Measurements from ENCODE around the gene SLC19A1.

SLC19A1 gene

GRCh38 chr21:45465611-45466329 is 76.5 kb downstream of the SLC19A1 start:
- no peak for DNase-seq (ENCODE audit: low spot score)

DNA sequence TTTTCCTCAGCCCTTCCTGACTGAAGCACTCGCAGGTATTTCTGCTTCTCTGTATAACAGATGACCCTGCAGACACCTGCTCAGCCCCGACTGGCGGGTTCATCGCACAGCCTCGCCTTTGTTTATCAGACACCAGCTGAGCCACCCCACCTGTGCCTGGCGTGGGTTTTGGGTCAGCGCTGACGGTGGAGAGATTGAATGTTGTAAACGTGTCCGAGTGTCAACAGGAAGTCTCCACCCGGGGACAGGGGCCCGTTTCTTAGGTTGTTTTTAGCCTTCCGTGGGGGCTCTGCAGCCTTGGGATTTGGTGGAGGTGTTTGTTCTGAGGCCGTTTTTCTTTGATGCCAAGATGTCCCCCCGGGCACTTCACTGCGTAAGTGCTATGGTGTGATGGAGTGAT is 77.1 kb downstream of the SLC19A1 start:
- no peak for DNase-seq (ENCODE audit: low spot score)

DNA sequence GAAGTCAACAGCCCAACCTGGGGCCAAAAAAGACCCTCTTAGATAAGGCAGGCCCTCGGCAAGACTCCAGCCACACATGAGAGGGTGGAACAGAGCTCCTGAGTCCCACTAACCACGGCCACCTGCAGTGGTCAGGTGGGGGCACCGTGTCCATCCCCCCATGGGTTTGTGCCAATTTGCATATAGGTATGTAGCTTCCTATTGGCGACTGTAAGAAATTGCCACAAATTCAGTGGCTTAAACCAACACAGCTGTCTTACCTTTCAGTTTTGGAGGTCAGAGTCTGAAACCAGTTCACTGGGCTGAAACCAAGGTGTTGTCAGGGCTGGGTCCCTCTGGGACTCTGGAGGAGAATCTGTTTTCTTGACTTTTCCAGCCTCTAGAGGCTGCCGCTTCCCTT is 77.9 kb downstream of the SLC19A1 start:
- no peak for DNase-seq (ENCODE audit: low spot score)

GRCh38 chr21:45463871-45464270 is 78.4 kb downstream of the SLC19A1 start:
- no peak for DNase-seq (ENCODE audit: low spot score)

DNA sequence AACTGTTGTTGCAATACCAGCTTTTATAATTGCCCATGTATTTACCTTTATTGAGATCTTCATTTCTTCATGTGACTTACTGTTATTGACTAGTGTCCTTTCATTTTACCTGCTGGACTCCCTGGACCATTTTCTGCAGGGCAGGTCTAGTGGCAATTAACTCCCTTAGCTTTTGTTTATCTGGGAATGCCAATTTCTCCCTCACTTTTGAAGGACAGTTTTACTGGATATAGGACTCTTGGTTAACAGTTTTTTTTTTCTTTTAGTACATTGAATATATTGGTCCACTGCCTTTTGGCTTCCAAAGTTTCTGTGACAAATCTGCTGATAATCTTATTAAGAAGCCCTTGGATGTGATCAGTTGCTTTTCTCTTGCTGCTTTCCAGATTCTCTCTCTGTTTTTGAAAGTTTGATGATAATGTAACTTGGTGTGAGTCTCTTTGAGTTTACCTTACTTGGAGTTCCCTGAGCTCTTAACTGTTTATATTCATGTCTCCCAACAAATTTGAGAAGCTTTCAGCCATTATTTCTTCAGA is 80.4 kb downstream of the SLC19A1 start:
- no peak for DNase-seq (ENCODE audit: low spot score)

GRCh38 chr21:45461369-45461750 is 80.9 kb downstream of the SLC19A1 start:
- DNase-seq (ENCODE audit: low spot score) = no peak

DNA sequence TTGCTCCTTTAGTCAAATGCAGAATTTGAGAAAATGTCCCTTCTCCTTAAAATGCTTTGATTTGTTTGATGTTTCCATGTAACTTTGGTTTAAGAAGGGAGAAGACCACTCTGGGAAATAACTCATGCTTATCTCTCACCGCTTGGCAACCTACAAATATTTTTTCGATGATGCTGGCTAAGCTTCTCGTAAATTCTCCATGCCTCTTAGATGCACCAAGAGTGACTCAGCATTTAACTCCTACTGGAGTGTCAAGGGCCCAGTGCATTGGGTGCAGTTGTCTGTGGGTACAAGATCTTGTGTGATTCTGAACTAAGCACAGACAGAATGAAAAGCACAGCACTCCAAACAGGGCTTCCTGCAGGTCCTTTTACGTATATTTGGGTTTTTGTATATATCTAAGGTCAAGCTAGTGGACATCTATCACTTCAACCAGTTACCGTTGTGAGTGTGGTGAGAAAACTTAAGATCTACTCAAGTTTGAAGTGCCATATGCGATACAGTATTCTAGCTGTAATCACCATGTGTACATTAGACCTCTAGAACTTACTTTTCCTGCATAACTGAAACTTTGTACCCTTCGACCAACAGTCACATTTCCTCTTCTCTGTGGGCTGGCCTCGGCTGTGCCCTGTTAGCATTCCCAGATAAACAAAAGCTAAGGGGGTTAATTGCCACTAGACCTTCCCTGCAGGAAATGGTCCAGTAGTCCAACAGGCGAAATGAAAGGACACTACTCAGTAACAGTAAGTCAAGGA is 81.5 kb downstream of the SLC19A1 start:
- peak; percentile 6 for DNase-seq (ENCODE audit: low spot score)

- no peak for DNase-seq (ENCODE audit: low spot score)
These were observed 82.2 kb downstream of the SLC19A1 start for GRCh38 chr21:45460011-45460565.

DNA sequence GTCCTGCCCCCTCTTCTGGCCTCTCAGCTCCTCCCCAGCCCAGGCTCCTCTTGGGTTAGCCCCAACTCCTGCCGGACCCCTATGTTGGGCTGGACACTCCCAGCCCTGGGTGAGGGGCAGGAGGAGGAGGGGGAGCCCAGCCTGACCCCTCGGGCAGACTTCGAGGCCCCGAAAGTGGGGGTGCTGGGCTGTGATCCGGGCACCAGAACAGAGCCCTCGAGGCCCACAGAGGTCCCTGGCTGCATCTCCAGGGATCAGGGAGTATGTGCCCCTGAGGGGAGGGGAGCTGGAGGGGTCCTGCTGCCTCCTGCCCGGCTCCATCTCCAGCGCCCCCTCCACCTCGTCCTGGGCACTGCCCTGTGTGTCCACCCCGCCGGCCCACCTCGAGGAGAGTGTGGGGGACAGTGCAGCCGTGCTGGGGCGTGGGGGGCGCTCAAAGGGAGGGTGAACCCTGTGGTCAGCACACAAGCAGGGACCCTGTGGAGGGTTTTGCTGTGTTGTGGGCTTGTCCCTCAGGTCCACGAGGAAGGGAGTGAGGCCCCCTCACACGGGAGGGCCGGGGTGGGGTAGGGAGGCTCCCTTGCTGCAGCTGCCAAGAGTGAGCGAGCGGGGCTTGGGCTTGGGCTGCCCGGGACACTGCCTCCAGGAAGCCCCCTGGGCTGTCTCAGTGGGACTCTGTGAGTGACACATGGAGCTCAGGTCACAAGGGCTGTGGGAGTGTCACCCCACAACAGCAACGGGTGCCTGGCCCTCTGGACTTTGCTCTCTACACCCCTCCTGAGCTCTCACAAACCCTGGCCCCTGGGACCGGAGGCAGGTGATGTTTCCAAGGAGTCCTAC is 82.8 kb downstream of the SLC19A1 start:
- no peak for DNase-seq (ENCODE audit: low spot score)

- DNase-seq (ENCODE audit: low spot score) = no peak
These were observed 83.7 kb downstream of the SLC19A1 start for GRCh38 chr21:45458281-45459170.

DNA sequence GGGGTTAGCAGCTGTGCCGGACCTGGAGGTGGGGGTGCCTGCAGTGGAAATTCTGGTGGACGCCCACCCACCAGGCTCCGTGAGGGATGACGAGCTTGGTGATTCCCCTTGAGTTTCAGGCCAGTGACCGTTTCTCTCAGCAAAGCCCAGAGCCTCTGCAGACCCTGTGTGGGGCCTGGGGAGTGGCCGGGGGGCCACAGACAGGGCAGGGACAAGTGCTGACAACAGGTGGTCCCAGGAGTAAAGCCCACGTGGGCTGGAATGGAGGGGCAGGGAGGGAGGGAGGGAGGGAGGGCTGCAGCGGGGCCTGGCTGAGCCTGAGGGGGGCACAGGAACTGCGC is 84.4 kb downstream of the SLC19A1 start:
- DNase-seq (ENCODE audit: low spot score) = no peak

- no peak for DNase-seq (ENCODE audit: low spot score)
These were observed 84.9 kb downstream of the SLC19A1 start for GRCh38 chr21:45457161-45457831.

DNA sequence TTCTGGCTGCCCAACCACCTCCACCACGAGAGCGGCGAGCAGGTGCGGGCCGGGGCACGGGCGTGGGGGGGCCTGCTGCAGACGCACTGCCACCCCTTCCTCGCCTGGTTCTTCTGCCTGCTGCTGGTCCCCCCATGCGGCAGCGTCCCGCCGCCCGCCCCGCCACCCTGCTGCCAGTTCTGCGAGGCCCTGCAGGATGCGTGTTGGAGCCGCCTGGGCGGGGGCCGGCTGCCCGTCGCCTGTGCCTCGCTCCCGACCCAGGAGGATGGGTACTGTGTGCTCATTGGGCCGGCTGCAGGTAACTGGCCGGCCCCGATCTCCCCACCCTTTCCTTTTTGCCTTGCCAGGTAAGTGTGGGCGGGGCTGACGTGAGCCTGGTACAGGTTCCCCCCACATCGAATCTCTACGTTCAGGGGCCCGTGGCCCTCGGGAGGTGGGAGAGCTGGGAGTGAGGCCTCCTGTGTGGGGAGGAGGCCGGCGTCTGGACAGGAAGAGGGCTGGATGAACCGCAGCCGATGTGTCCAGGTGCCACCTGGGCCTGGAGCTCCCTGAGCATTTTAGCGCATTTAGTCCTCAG is 85.6 kb downstream of the SLC19A1 start:
- DNase-seq (ENCODE audit: low spot score) = no peak

DNA sequence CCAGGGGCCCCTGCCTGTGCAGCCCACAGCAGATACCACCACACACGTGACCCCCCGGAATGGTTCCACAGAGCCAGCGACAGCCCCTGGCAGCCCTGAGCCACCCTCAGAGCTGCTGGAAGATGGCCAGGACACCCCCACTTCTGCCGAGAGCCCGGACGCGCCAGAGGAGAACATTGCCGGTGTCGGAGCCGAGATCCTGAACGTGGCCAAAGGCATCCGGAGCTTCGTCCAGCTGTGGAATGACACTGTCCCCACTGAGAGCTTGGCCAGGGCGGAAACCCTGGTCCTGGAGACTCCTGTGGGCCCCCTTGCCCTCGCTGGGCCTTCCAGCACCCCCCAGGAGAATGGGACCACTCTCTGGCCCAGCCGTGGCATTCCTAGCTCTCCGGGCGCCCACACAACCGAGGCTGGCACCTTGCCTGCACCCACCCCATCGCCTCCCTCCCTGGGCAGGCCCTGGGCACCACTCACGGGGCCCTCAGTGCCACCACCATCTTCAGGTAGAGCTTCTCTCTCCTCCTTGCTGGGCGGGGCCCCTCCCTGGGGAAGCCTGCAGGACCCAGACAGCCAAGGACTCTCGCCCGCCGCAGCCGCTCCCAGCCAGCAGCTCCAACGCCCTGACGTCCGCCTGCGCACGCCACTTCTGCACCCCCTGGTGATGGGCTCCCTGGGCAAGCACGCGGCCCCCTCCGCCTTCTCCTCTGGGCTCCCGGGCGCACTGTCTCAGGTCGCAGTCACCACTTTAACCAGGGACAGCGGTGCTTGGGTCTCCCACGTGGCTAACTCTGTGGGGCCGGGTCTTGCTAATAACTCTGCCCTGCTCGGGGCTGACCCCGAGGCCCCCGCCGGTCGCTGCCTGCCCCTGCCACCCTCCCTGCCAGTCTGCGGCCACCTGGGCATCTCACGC is 86.3 kb downstream of the SLC19A1 start:
- DNase-seq (ENCODE audit: low spot score) = no peak

- DNase-seq (ENCODE audit: low spot score) = no peak
These were observed 87.1 kb downstream of the SLC19A1 start for GRCh38 chr21:45454926-45455673.

DNA sequence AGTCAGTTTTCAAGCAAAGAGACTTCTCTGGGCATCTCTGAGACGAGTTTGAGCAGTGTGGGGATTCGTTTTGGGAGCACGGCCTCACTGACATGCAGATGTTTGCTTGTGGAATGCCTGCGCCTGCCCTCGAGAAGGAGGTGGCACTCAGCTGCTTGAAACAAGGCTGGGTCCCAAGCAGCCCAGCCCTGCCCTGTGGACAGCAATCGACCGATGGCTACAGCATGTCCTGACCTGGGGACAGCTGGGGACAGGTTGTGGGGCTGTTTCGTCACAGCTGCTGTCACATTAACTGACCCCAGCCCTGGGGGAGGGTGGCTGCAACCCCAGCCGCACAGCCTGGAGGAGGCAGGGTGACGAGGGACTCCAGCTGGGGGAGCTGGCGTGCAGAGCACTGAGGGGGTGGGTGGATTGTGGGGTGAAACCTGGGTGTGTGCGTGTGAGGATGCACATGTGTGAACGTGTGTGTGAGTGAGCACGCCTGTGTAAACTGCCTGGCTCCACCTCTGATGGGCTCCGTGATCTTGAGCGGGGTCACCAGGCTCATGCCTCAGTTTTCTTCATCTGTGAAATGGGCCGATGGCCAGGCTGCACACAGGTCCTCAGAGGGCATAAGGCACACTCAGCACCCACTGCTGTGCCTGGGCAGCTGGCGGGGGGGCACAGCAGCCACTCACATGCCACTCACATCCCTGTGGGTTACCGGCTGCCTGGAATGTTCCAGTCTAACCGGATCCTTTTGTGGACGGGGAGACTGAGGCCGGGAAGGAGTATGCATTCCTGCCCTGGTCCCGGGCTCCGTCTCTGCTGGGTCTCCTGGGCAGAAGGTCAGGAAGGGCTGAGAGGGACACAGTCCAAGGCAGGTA is 87.9 kb downstream of the SLC19A1 start:
- no peak for DNase-seq (ENCODE audit: low spot score)

DNA sequence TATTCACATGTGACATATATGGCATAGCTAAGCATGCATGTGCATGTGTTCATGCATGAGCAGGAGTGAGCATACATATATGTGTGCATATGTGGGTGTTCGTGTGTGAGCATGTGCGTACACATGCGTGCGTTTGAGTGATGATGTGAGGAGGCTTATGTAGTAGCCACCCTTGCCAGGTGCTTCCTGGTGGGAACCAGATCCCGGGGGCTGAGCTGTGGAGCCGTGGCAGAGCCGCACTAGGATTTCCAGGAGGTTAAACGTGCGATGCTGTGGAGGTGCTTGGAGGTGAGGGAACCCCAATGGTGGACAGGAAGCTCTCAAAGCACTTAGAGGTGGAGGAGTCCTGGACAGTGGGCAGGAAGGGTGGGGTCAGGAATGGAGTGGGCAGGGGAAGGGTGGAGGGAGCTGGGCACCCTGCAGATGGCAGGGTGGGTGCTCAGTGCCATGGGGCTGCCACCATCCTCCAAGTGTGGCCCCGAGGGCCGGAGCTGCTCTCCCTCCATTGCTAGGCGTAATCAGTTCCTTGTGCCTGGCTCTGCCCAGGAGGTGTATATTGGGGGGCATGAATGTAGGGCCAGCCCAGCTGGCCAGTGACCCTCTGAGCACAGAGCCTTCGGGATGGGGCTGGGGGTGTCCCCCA is 88.8 kb downstream of the SLC19A1 start:
- no peak for DNase-seq (ENCODE audit: low spot score)
